Islet precursor cell (in vitro differentiated cells): Measurements from ENCODE around the gene THOC5.
"Not testable (repeated sequence)": the region's sequence is repeated elsewhere in the genome, so short reads cannot be mapped to it uniquely, and the experiment has no call there.

Experiments used
- DNase-seq: peaks from one replicate; pipeline ENCODE4 v3.0.0-alpha.2; 2018

Gene THOC5

GRCh38 chr22:29553351-29554224, at the start of gene THOC5:
THOC5 (minus strand) TSS chr22:29553757; CDS start chr22:29549147, 4,610 bp downstream.
- DNase-seq: peak; percentile 98

GRCh38 chr22:29598684-29599020, 45.1 kb upstream of the THOC5 start:
- no peak for DNase-seq

GRCh38 chr22:29597871-29598683, 44.5 kb upstream of the THOC5 start:
- DNase-seq: not testable (repeated sequence)

- no peak for DNase-seq
Measured at GRCh38 chr22:29596408-29596807, 42.9 kb upstream of the THOC5 start.

GRCh38 chr22:29594447-29594846, 40.9 kb upstream of the THOC5 start:
- not testable (repeated sequence) for DNase-seq

GRCh38 chr22:29593923-29594322, 40.4 kb upstream of the THOC5 start:
- no peak for DNase-seq

GRCh38 chr22:29587938-29588699, 34.6 kb upstream of the THOC5 start:
- DNase-seq: no peak

GRCh38 chr22:29586193-29586705, 32.7 kb upstream of the THOC5 start:
- DNase-seq: not testable (repeated sequence)

GRCh38 chr22:29584975-29585374, 31.4 kb upstream of the THOC5 start:
- no peak for DNase-seq

GRCh38 chr22:29581799-29582198, 28.2 kb upstream of the THOC5 start:
- DNase-seq: no peak

GRCh38 chr22:29580200-29580810, 26.7 kb upstream of the THOC5 start:
- no peak for DNase-seq

- no peak for DNase-seq
Measured at GRCh38 chr22:29578462-29579200, 25.1 kb upstream of the THOC5 start.

GRCh38 chr22:29574762-29575450, 21.3 kb upstream of the THOC5 start:
- DNase-seq: no peak

GRCh38 chr22:29570912-29571549, 17.5 kb upstream of the THOC5 start:
- DNase-seq: no peak

GRCh38 chr22:29570456-29570855, 16.9 kb upstream of the THOC5 start:
- no peak for DNase-seq

- no peak for DNase-seq
Measured at GRCh38 chr22:29569011-29569678, 15.6 kb upstream of the THOC5 start.

GRCh38 chr22:29567338-29567737, 13.8 kb upstream of the THOC5 start:
- no peak for DNase-seq

- DNase-seq: not testable (repeated sequence)
Measured at GRCh38 chr22:29566513-29566912, 13.0 kb upstream of the THOC5 start.

- no peak for DNase-seq
Measured at GRCh38 chr22:29563652-29564460, 10.3 kb upstream of the THOC5 start.
